GM10266 (cell line): ENCODE measurements around the gene YWHAG.
"Not testable (repeated sequence)": the region's sequence is repeated elsewhere in the genome, so short reads cannot be mapped to it uniquely, and the experiment has no call there.

Experiments
- DNase-seq: peaks from one replicate; pipeline ENCODE4 v3.0.0; 2012; ENCODE audit errors: extremely low spot score
- CTCF ChIP-seq: IDR thresholded peaks from 2 replicates; pipeline ENCODE4 v1.5.1; 2012; ENCODE audit warnings: mild to moderate bottlenecking, low read depth; ENCODE audit not compliant: control insufficient read depth, insufficient read depth; ENCODE audit errors: missing control alignments

YWHAG gene

DNA sequence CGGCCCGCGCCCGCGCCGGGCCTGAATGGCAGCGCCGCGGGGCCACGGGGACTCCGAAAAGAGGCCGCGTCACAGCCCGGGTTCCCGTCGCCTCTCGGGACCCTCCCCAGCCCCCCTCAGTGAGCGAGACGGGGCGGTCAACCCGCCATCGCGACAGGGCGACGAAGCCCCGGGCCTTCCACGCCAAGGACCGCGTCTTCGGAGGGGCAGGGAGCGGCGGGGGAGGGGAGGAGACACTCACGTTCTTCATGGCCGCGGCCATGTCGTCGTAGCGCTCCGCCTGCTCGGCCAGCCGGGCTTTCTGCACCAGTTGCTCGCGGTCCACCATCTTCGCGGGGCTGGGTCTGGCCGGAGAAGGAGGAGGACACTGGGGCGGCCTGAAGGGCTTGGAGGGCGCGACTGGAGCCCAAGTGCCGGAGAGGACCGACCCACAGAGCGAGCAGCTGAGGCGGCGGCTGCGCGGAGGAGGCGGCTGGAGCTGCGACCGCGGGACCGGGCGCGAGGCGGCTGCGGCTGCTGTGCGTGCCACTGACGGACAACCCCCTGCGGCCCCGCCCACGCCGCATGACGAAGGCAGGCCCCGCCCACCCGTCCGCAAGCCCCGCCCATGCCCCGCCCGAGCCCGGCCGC lies at the start of gene YWHAG:
YWHAG (minus strand) TSS at position 511 of the 630 bp plus-strand sequence; CDS start at position 328, 183 bp downstream.
- TF ChIP-seq CTCF: no peak

DNA sequence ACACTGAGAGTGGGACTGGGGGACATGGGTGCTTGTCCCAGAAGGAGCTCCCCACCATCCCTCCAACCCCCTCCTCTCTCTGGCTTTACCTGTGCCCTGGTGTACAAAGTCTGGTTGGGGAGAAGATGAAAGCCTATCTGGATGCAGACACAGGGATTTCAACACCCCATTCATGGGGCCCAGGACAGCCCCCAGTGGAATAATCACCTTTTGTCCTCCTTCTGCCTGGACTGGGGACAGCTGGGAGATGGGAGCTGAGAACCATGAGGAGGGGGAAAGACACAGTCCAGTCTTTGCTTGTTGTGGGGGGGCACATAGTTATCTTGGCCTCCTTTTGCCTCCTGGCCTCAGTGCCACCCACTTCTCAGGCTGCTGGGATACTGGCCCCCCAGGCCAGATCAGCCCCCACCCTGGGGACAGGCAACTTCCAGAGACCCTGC lies 49.4 kb upstream of the YWHAG start:
- no peak for TF ChIP-seq CTCF
- no peak for DNase-seq

More for the DNA sequence above, at the start of gene YWHAG:
- peak; percentile 90 for DNase-seq

- no peak for TF ChIP-seq CTCF
- no peak for DNase-seq
Measured at GRCh38 chr7:76407718-76408117, 48.9 kb upstream of the YWHAG start.

- no peak for TF ChIP-seq CTCF
- DNase-seq: no peak
Measured at GRCh38 chr7:76405738-76406137, 46.9 kb upstream of the YWHAG start.

- no peak for DNase-seq
- TF ChIP-seq CTCF: no peak
Measured at GRCh38 chr7:76403780-76404494, 45.1 kb upstream of the YWHAG start.

DNA sequence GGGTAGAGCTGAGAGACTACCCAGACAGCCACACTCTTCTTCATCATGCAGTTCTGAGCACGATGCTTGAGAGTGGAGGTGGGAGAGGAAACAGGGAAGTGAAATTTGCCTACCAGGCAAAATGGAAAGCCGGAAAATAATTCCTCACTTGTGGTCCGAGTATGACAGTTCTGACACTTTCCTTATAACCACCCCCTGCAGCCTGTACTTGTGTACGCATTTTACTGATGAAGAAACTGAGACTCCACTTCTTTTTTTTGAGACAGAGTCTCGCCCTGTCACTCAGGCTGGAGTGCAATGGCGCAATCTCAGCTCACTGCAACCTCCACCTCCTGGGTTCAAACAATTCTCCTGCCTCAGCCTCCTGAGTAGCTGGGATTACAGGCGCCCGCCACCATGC lies 44.3 kb upstream of the YWHAG start:
- DNase-seq: not testable (repeated sequence)

- no peak for TF ChIP-seq CTCF
- no peak for DNase-seq
Measured at GRCh38 chr7:76400248-76400647, 41.5 kb upstream of the YWHAG start.
